NK-92 (cell line): Measurements from ENCODE around the gene ATP2A2.

Experiments used
- DNase-seq: peaks from one replicate; lab custom pipeline; 2025; ENCODE audit not compliant: unreplicated experiment; lab: John Stamatoyannopoulos, UW

The ATP2A2 gene

DNA sequence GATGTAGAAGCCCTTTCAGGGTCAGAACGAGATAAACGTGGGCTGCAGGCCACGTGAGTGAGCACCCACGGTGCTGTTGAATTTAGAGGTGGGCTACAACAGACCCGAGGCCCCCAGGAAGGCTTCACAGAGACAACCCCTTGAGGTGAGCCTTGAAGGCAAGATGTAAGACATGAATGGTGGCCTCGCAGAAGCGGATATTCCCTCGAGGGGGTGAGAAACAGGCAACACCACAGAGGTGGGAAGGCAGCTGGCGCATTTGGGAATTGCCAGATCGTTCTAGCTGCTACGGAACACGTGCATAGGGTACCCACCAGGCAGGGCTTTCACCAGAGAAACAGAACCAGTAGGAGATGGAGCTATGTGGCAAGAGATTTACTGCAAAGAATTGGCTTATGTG lies 22.6 kb upstream of the ATP2A2 start:
- DNase-seq = no peak

- no peak for DNase-seq
Measured at GRCh38 chr12:110262442-110263388, 18.3 kb upstream of the ATP2A2 start.

DNA sequence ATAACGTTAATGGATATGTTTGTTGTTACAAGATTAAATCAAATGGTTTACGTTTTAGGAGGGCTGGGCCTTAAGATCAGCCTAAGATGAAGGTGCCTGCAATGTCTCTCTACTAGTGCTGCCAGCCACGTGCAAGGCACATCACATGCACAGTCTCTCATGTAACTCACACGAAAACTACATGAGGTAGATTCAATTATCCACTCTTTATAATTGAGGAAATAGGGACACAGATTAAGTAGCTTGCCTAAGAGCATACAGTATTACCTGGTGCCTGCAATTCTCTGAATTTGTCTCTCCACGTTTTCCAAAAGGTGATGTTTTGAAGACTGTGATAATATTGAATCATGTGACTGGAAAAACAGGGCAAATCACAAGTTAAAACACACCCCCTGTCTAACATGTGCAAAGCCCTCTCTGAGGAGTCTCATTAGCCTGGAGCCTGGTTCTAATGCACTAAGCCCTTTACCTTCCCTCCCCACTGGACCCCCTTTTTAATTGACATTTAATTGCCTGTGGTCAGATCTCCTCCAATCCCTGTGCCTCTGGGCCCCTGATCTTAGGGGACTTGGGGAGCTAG lies 14.6 kb upstream of the ATP2A2 start:
- no peak for DNase-seq

DNA sequence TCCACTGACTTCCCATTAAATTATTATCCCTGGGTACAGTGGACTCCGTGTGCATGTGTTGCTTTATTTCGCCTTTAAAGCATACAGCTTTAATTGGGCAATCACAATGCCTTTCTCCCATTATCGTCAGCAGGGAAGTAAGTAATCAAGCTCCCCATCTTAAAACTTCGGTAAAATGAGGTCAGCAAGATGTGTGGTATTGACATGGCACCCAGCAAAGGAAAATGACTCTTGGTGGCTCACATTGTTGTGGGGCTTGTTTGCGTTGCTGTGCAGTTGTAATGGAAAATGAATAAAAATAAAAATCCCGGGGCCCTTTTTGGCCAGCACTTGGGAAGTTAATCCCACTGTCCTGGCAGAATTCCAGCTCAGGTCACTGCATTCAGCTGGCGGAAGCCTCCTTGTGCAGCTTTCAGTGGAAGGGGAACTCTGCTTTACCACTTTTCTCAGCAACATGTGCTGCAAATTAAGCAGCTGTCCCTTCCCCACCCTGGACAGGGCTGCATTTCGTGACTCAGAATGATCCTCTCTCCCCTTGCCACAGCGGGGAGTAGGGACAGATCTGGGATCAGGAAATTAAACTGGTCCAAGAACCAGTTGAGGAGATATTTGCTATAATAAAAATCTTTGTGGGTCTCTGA lies 13.9 kb upstream of the ATP2A2 start:
- DNase-seq = no peak

- DNase-seq = no peak
Measured at GRCh38 chr12:110269622-110270124, 11.4 kb upstream of the ATP2A2 start.

DNA sequence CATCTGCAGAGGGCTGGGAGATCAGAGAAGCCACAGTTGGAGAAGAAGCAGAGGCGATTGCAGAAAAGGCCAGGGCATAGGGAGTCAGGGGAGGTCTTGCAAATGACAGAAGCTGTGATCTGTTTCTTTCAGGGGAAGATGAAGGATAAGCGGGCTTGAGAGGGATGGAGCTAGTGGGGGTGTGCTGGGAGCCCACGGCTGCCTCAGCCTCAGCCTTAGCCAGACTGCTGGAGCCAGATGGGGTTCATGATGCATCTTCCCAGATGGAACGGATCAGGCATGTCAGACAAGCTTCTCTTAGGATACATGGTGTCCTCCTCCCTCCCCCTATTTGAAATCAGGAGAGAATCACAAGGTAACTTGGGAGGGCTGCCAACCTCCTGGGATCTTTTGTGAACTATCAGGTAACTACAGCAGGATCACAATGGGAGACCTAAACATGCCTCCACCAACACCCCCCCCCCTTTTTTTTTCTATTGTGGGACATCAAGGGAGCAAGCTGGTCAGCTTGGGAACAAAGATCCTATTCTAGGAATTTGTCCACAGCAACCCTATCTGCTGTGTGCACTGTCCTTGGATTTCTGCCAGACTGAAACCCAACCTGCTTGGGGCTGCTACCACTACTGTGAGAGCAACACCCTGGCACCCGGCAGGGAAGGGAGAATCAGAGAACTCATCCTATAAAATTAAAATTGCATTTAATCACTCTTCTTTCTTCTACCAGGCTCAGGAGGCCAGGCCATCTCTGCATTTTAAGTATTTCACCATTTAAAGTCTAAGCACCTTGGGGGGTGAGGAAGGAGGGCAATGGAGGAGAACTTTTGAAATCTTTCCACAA lies 10.7 kb upstream of the ATP2A2 start:
- no peak for DNase-seq

DNA sequence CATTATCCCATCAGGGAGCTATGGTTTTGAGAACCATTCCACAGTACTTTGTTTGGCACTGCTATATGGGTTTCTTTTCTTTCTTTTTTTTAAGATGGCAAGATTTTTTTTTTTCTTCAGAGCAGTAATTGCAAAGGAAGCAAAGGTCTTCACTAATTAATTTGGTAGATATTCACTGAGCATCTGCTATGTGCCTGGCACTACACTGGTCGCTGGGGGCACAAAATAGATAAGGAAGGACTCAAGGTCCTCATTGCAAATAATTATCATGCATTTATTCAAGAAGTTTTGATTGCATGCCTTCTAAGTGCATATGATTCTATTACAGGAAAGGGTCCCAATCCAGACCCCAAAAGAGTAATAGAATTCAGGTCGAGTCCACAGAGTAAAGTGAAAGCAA lies 10.0 kb upstream of the ATP2A2 start:
- DNase-seq = no peak

GRCh38 chr12:110277530-110278254 lies 3.4 kb upstream of the ATP2A2 start:
- DNase-seq = no peak

DNA sequence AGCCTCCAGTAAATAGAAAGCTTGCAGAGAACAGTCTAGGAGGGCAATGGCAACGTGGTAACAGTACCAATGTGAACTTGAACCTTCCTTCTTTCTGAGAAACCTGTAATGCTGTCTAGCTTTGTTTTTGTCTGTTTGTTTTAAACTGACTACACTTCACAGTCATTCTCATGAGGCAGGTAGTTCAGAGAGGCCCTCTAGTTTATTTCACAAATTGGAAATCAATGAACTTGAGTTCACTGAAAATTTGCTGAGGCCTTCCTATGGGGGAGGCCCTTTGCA lies 2.9 kb upstream of the ATP2A2 start:
- DNase-seq = no peak

DNA sequence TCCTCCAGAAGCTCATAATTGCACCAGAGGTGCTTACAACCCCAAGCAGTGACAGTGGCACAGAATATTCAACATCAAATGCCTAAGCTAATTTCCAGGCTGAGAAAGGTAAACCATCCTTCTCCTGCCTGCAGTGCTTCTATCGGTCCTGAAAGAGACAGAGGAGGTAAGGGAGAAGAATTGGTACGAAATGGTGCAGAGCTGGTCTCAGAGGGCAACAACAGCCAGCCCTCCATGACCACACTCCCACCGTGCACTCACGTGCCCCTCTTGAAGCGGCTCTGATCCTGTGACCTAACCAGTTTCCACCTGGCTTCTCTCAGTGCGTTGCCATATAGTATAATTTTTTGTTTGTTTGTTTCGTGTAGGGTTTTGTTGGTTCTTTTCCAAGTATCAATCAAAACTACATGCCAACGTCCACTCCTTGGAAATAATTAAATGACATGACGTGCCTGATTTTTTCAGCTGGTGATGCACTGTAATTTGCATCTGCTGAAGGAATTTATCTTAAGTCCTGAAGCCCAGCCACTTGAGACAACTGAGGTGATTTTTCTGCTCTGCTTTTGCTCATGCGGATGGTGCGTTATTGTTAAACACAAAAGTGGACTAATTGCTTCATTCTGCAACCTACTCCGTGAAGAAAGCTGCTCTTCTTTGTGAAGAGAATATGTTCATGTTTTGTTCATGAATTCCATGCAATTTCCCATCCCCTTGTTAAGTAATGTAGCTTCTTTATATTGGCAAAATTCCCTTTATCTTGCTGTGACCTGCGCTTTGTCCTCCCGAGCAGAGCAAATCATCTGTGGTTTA lies 1.3 kb upstream of the ATP2A2 start:
- DNase-seq = no peak

DNA sequence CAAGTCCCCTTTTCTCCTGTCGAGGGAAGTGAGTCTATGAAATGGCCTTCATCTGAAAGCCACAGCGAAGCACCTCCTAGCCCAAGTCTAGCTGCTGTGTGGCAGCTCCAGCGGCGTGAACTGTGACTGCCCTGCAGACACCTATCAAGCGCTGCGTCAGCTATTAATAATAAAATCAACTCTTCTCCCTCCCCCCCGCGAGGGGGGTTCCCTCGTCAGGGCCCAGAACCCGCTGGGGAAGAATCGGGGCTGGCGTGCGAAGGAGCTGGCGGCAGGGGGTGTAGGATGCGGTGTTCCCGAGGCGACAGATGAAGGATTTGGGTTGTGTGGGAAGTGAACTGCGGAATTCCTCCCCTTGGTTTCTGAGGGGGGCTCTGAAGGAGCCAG lies 662 bp upstream of the ATP2A2 start:
- no peak for DNase-seq

GRCh38 chr12:110281549-110282299 lies 677 bp downstream of the ATP2A2 start:
- no peak for DNase-seq

GRCh38 chr12:110282300-110282860 lies 1.3 kb downstream of the ATP2A2 start:
- no peak for DNase-seq

- DNase-seq = no peak
Measured at GRCh38 chr12:110282956-110283817, 2.1 kb downstream of the ATP2A2 start.

DNA sequence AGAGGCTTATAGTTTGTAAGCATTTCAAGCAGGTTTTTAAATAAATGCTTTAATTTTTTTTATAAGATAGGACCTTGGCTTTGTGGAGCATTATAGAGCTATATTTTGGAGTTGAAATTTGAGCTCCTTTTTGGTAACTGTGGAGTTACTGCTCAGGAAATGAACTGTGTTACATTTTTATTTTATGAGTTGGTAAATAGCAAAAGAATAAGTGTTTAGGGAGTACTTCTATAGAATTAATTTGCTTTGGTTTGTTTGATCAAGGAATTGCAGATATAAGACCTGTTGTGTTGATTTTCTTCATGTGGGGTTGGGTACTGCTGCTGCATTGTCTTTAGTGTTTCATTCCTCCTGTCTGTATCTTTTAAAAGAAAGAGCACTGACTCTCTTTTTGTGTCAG lies 3.5 kb downstream of the ATP2A2 start:
- no peak for DNase-seq

DNA sequence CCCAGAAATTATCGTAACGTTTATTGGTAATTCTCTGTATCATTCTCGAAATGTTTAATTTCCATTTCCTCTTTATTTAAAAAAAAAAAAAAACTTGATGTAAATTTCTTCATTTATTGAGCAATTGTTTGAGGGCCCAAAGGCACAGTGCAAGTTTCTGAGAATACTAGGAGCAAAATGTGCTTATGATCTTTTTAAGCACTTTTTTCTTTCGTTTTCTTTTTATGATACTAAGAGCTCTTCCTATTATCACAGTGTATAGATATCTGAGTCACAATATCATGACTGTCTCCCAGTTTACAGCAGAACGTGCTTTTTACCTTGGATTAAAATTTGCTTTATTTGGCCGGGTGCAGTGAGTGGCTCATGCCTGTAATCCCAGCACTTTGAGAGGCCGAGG lies 5.6 kb downstream of the ATP2A2 start:
- no peak for DNase-seq

- DNase-seq = no peak
Measured at GRCh38 chr12:110287986-110288385, 6.9 kb downstream of the ATP2A2 start.
